IMR-90 (cell line): ENCODE data around the gene TTC19. TPM values are rescaled to one million over a fixed set of nuclear protein-coding genes. Genes with fewer than 3 reads are reported as not detected.

Source experiments
- ATAC-seq: fragments of 200-7000 bp; cut with Tn5 transposase; 2 replicates; pipeline ENCODE4 v1.9.1; 2020; ENCODE audit warnings: low read depth, mild to moderate bottlenecking, moderate library complexity
- BruUV-seq: library from RNA; stranded (reverse); fragments of 400-500 nt; replicated peaks from 2 replicates; lab custom pipeline; 2021; lab: Mats Ljungman, UMichigan
- CTCF ChIA-PET: fragments of 300-600 bp; formaldehyde crosslinking; extraction: SDS; loops from one replicate; lab custom pipeline; 2021; ENCODE audit warnings: antibody characterized with exemption; lab: Yijun Ruan, JAX
- POLR2A ChIA-PET: fragments of 300-600 bp; sonication (Branson Sonifier 250); formaldehyde crosslinking; loops from one replicate; lab custom pipeline; 2022; ENCODE audit warnings: antibody characterized with exemption; ENCODE audit not compliant: unreplicated experiment; lab: Charles Lee
- DNase-seq: peaks from one replicate; pipeline ENCODE4 v3.0.0; 2013
- H2AFZ ChIP-seq: replicated peaks from 2 replicates; pipeline ENCODE3; 2013; ENCODE audit warnings: low read length, mild to moderate bottlenecking; ENCODE audit not compliant: poor library complexity
- H2AK5ac ChIP-seq: 2 replicates; pipeline ENCODE4 v1.6.1; 2013; ENCODE audit warnings: low read depth, low read length, inconsistent platforms
- H2AK9ac ChIP-seq: replicated peaks from 2 replicates; pipeline ENCODE3; 2013; ENCODE audit warnings: mild to moderate bottlenecking, low read depth, low read length, moderate library complexity; ENCODE audit not compliant: poor library complexity
- H2BK120ac ChIP-seq: 2 replicates; pipeline ENCODE4 v1.6.1; 2013; ENCODE audit warnings: low read depth, low read length, inconsistent platforms
- H2BK15ac ChIP-seq: 3 replicates; pipeline ENCODE4 v1.6.1; 2013; ENCODE audit warnings: low read depth, low read length, inconsistent platforms
- H2BK20ac ChIP-seq: 2 replicates; pipeline ENCODE4 v1.6.1; 2013; ENCODE audit warnings: low read depth, mild to moderate bottlenecking, inconsistent platforms, low read length, moderate library complexity
- H2BK5ac ChIP-seq: 2 replicates; pipeline ENCODE4 v1.6.1; 2013; ENCODE audit warnings: mild to moderate bottlenecking, low read depth, low read length, inconsistent platforms; ENCODE audit not compliant: poor library complexity, severe bottlenecking
- H3K14ac ChIP-seq: replicated peaks from 2 replicates; pipeline ENCODE4 v1.6.1; 2013; ENCODE audit warnings: low read depth, low read length, inconsistent platforms
- H3K18ac ChIP-seq: 2 replicates; pipeline ENCODE4 v1.6.1; 2013; ENCODE audit warnings: low read depth, low read length, control low read depth
- H3K23ac ChIP-seq: 2 replicates; pipeline ENCODE4 v1.6.1; 2013; ENCODE audit warnings: low read depth, low read length, inconsistent platforms
- H3K27ac ChIP-seq: 2 replicates; pipeline ENCODE4 v1.5.1; 2013; ENCODE audit warnings: mild to moderate bottlenecking, control low read depth, low read length; ENCODE audit not compliant: insufficient read depth
- H3K27me3 ChIP-seq: 2 replicates; pipeline ENCODE4 v1.6.1; 2013; ENCODE audit warnings: low read length; ENCODE audit not compliant: control insufficient read depth, insufficient read depth
- H3K36me3 ChIP-seq: 2 replicates; pipeline ENCODE4 v1.6.1; 2013; ENCODE audit warnings: low read length, mixed read lengths; ENCODE audit not compliant: control insufficient read depth, insufficient read depth
- H3K4ac ChIP-seq: 2 replicates; pipeline ENCODE4 v1.6.1; 2013; ENCODE audit warnings: low read depth, low read length, inconsistent platforms
- H3K4me1 ChIP-seq: 2 replicates; pipeline ENCODE4 v1.6.1; 2013; ENCODE audit warnings: low read length, mixed read lengths; ENCODE audit not compliant: control insufficient read depth, insufficient read depth
- H3K4me2 ChIP-seq: 2 replicates; pipeline ENCODE4 v1.6.1; 2013; ENCODE audit warnings: low read depth, mild to moderate bottlenecking, control low read depth, low read length, moderate library complexity
- H3K4me3 ChIP-seq: 2 replicates; pipeline ENCODE4 v1.5.1; 2013; ENCODE audit warnings: low read depth, mild to moderate bottlenecking, control low read depth, low read length, moderate library complexity; ENCODE audit not compliant: insufficient read depth
- H3K56ac ChIP-seq: 2 replicates; pipeline ENCODE4 v1.6.1; 2013; ENCODE audit warnings: low read length, inconsistent platforms; ENCODE audit not compliant: insufficient read depth; ENCODE audit errors: extremely low read depth
- H3K79me1 ChIP-seq, 2 experiments: 2 replicates each; pipeline ENCODE4 v1.6.1; 2013; ENCODE audit warnings: low read length in 2 of 2, inconsistent platforms in 1 of 2, low read depth in 1 of 2
- H3K9ac ChIP-seq: 2 replicates; pipeline ENCODE4 v1.6.1; 2013; ENCODE audit warnings: low read depth, low read length, control low read depth
- H3K9me1 ChIP-seq: 2 replicates; pipeline ENCODE4 v1.6.1; 2013; ENCODE audit warnings: low read length, inconsistent platforms; ENCODE audit not compliant: insufficient read depth
- H3K9me3 ChIP-seq: 2 replicates; pipeline ENCODE4 v1.6.1; 2013; ENCODE audit warnings: low read length; ENCODE audit not compliant: control insufficient read depth, insufficient read depth
- H4K20me1 ChIP-seq: 2 replicates; pipeline ENCODE4 v1.6.1; 2013; ENCODE audit warnings: low read length, inconsistent platforms; ENCODE audit not compliant: insufficient read depth
- H4K5ac ChIP-seq: 2 replicates; pipeline ENCODE4 v1.6.1; 2013; ENCODE audit warnings: mild to moderate bottlenecking, low read depth, low read length, control low read depth
- H4K8ac ChIP-seq, 2 experiments: 2 replicates each; pipeline ENCODE4 v1.6.1; 2013; ENCODE audit warnings: low read depth in 2 of 2, low read length in 2 of 2, control low read depth in 1 of 2, inconsistent platforms in 1 of 2
- H4K91ac ChIP-seq: 2 replicates; pipeline ENCODE4 v1.6.1; 2013; ENCODE audit warnings: low read depth, low read length, inconsistent platforms; ENCODE audit not compliant: insufficient read depth
- CEBPB ChIP-seq: IDR thresholded peaks from 2 replicates; pipeline ENCODE4 v1.6.1; 2012; ENCODE audit warnings: low read depth, low read length, improper control_type of control experiment
- CHD1 ChIP-seq: IDR thresholded peaks from 2 replicates; pipeline ENCODE4 v1.6.1; 2012; ENCODE audit warnings: low read depth, low read length, improper control_type of control experiment
- RAD21 ChIP-seq: IDR thresholded peaks from 2 replicates; pipeline ENCODE4 v1.6.1; 2012; ENCODE audit warnings: low read length, improper control_type of control experiment
- WGBS, 2 experiments: methylation state at CpG; one replicate each; pipeline versions ENCODE4 v1.1.5 to v1.1.7; 2013; ENCODE audit warnings: missing lambda C conversion rate in 2 of 2; ENCODE audit not compliant: insufficient read length in 1 of 2; ENCODE audit errors: extremely low coverage in 2 of 2; 5-methylcytosine and 5-hydroxymethylcytosine counted together
- dilution Hi-C: fragments of 300-500 bp; cut with HindIII; formaldehyde crosslinking; loops from one replicate; pipeline ENCODE4 v1.14.3; 2018; ENCODE audit warnings: low sequenced_read_pairs; ENCODE audit not compliant: unreplicated experiment
- in situ Hi-C: fragments of 300-500 bp; cut with MboI; formaldehyde crosslinking; loops from 3 replicates; pipeline ENCODE4 v1.14.3; 2019; ENCODE audit warnings: low sequenced_read_pairs, inconsistent platforms, mixed read lengths
- intact Hi-C: fragments of 100-400 bp; cut with micrococcal nuclease; formaldehyde crosslinking; loops from 2 replicates; pipeline ENCODE4 v1.10.0; 2022
- polyA plus RNA-seq, 3 experiments: library from polyadenylated mRNA; depleted of rRNA; stranded (reverse); fragments of >200 nt; gene quantifications; 2 replicates each; pipeline ENCODE4 v1.2.3, GENCODE V29; 2012; ENCODE audit warnings: low replicate concordance in 1 of 3
- total RNA-seq: library from RNA; depleted of rRNA; stranded (reverse); fragments of >200 nt; gene quantifications from 2 replicates; pipeline ENCODE4 v1.2.3, GENCODE V29; 2012

Gene TTC19
- total and polyA plus RNA-seq, 2 of the 4 experiments (the other 2 are of a cell fraction), result 8.3 to 12.9 TPM

- no peak overlapping the region for H2BK20ac ChIP-seq
- H2AK9ac ChIP-seq, result no peak overlapping the region
- CTCF ChIA-PET, result no interaction called here
- POLR2A ChIA-PET, result interaction anchor here (0.6 kb wide), 1 partner anchor 93 kb away, joined by 3 read pairs; no protein-coding TSS in a partner anchor
- TF ChIP-seq CEBPB, result peak; percentile 94
- TF ChIP-seq CHD1, result no peak
- no peak for TF ChIP-seq RAD21
- intact Hi-C loops (no loop called here), in situ Hi-C loops (loop anchor here (5.0 kb wide), 1 partner anchor 169 kb away; no protein-coding TSS in a partner anchor), dilution Hi-C loops (no loop called here)
- no peak overlapping the region for H3K9ac ChIP-seq
- no peak overlapping the region for H3K56ac ChIP-seq
- H2BK5ac ChIP-seq, result no peak overlapping the region
- H3K36me3 ChIP-seq, result peaks cover 4% of the 10 kb centered on the region
- H3K18ac ChIP-seq, result no peak overlapping the region
- BruUV-seq, result no TSS peak
- ATAC-seq (no peak), DNase-seq (no peak)
- no CpG with 5 or more reads among the region's 6 CpGs for WGBS, 2 experiments
- no peak overlapping the region for H3K14ac ChIP-seq
- H3K4me1 ChIP-seq, result peaks cover 6% of the 10 kb centered on the region; the same call in 1 of the 2 replicates
- H3K9me3 ChIP-seq, result no peaks in the 10 kb centered on the region
- no peak overlapping the region for H3K27ac ChIP-seq
- no peak overlapping the region for H4K91ac ChIP-seq
- H3K4ac ChIP-seq, result no peak overlapping the region
- peaks cover 19 to 24% of the 10 kb centered on the region in 2 experiments for H3K79me1 ChIP-seq
- H2AK5ac ChIP-seq, result no peak overlapping the region
- no peak overlapping the region for H4K8ac ChIP-seq
- H2AFZ ChIP-seq, result no peak overlapping the region
- H3K4me2 ChIP-seq, result no peak overlapping the region
- H4K5ac ChIP-seq, result no peak overlapping the region
- H3K23ac ChIP-seq, result no peak overlapping the region
- no peak overlapping the region for H3K4me3 ChIP-seq
- peaks cover 5% of the 10 kb centered on the region; the same call in 1 of the 2 replicates for H4K20me1 ChIP-seq
- H2BK120ac ChIP-seq, result no peak overlapping the region
- no peaks in the 10 kb centered on the region for H3K27me3 ChIP-seq
- H2BK15ac ChIP-seq, result no peak overlapping the region
- H3K9me1 ChIP-seq, result peaks cover 5% of the 10 kb centered on the region; the same call in 1 of the 2 replicates
These were observed 3.3 kb upstream of the TTC19 start for GRCh38 chr17:15996322-15996721.
